ENCODE data around the gene RAB17. TPM values are rescaled to one million over a fixed set of nuclear protein-coding genes. Genes with fewer than 3 reads are reported as not detected.

RAB17 gene
- total and polyA plus RNA-seq, 2 of the 8 experiments (the other 6 are each of a cell fraction or from before 2014, with no cell fraction given) = 42.6 to 83.4 TPM

DNA sequence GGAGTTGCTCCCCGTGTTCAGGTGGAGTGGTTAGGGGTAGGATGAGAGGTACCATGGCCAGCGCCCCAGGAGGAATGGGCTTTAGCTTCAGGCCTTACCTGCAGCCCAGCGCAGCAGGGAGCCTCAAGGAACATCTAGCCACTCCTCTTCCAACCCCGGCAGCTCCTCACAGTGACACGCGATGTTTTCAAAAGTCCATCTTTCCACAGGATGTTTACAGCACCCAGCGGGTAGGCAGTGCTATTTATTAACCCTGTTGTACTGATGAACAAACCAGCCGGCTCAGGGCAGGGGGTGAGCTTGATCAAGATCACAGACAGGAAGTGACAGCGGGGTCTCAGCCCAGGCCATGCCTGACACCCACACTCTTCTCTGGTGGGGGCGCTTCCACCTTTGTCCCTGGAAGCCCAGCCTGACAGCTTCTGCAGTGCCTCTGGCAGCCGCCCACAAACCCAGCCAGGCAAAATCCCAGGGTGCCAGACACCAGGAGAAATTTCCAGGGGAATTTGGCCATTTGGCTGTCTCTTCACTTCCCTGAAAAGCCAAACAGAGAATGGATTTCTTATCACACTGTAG lies 42.6 kb downstream of the RAB17 start:
- no peaks in the 10 kb centered on the region; a peak in 1 of 7 replicates for H3K27me3 ChIP-seq (replicated peaks in 1 of 4; ENCODE audit: control insufficient read depth in 3 of 4, extremely low read depth in 1 of 4, insufficient read depth in 3 of 4, low read length in 3 of 4)
- H3K4me1 ChIP-seq (replicated peaks in 1 of 4; ENCODE audit: control insufficient read depth in 3 of 4, insufficient read depth in 4 of 4, low read length in 3 of 4) = no peaks in the 10 kb centered on the region
- no peak overlapping the region for H3K18ac ChIP-seq (ENCODE audit: extremely low read depth, low read length)
- no peak overlapping the region for H2BK20ac ChIP-seq (ENCODE audit: low read length)
- no peak overlapping the region for H4K91ac ChIP-seq (replicated peaks; ENCODE audit: insufficient read length, low read length)
- H3K9ac ChIP-seq (replicated peaks in 1 of 4; ENCODE audit: extremely low read depth in 1 of 4, low read depth in 3 of 4, low read length in 3 of 4) = no peak overlapping the region
- no peak overlapping the region for H3K27ac ChIP-seq (ENCODE audit: low read depth, low read length)
- H3K4me2 ChIP-seq (ENCODE audit: insufficient read depth in 1 of 2, low read depth in 2 of 2, low read length in 2 of 2) = no peak overlapping the region
- H3K23me2 ChIP-seq (ENCODE audit: low read depth, low read length) = no peaks in the 10 kb centered on the region
- no peaks in the 10 kb centered on the region; the same call in 1 of the 2 replicates for H3K79me1 ChIP-seq (ENCODE audit: low read depth, low read length)
- H3K56ac ChIP-seq (replicated peaks; ENCODE audit: insufficient read length, low read depth, low read length) = no peak overlapping the region
- H3K36me3 ChIP-seq (ENCODE audit: control insufficient read depth in 2 of 4, insufficient read depth in 4 of 4, low read length in 3 of 4) = peaks cover 2 to 7% (median 3%) of the 10 kb centered on the region in 4 experiments; a peak in 5 of 8 replicates
- H2AFZ ChIP-seq (ENCODE audit: low read length) = no peak overlapping the region
- H2AK5ac ChIP-seq (ENCODE audit: low read depth, low read length) = no peak overlapping the region
- H2BK15ac ChIP-seq (ENCODE audit: low read length) = no peak overlapping the region
- no peak overlapping the region for H3K4ac ChIP-seq (replicated peaks; ENCODE audit: insufficient read length, low read depth, low read length)
- no peak overlapping the region for H3K4me3 ChIP-seq (ENCODE audit: extremely low read depth in 1 of 4, insufficient read depth in 2 of 4, low read depth in 3 of 4, low read length in 4 of 4)
- no peaks in the 10 kb centered on the region for H3K79me2 ChIP-seq (ENCODE audit: control insufficient read depth in 1 of 2, insufficient read depth in 2 of 2, low read length in 2 of 2)
- POLR2A ChIA-PET (ENCODE audit: partially characterized antibody) = interaction anchor here (1.3 kb wide), 1 partner anchor 42 kb away, joined by 3 read pairs; no protein-coding TSS in a partner anchor
- H4K8ac ChIP-seq (ENCODE audit: extremely low read depth, insufficient read depth, low read length) = no peak overlapping the region
- no peak overlapping the region for H3K14ac ChIP-seq (ENCODE audit: insufficient read length)
- FAIRE-seq (no peak), DNase-seq (ENCODE audit: low read depth in 1 of 2, low spot score in 2 of 2) (no peak)
- H4K20me1 ChIP-seq (replicated peaks in 1 of 2; ENCODE audit: control insufficient read depth in 1 of 2, insufficient read depth in 2 of 2, low read length in 2 of 2) = no peaks in the 10 kb centered on the region
- H3K9me3 ChIP-seq (ENCODE audit: insufficient read depth in 2 of 2, low read depth in 1 of 2, low read length in 1 of 2) = peaks cover 4% of the 10 kb centered on the region in 2 experiments; a peak in 2 of 4 replicates
- 90% methylated on average over 10 of the region's 11 CpGs; no CpG with 5 or more reads in 1 of the 2 experiments for WGBS, 2 experiments (ENCODE audit: extremely low coverage in 1 of 2, insufficient coverage in 1 of 2, insufficient read length in 1 of 2, insufficient replicate concordance in 2 of 2, low coverage in 1 of 2, low lambda C conversion rate in 2 of 2, missing lambda C conversion rate in 1 of 2)
- H2BK120ac ChIP-seq (replicated peaks; ENCODE audit: low read depth, low read length) = no peak overlapping the region
- no peak overlapping the region for H4K5ac ChIP-seq (ENCODE audit: insufficient read length, low read depth, low read length)
- H2BK12ac ChIP-seq (ENCODE audit: low read depth, low read length) = no peak overlapping the region
- H3K23ac ChIP-seq (ENCODE audit: insufficient read length) = no peak overlapping the region
- no peak overlapping the region for H2BK5ac ChIP-seq (ENCODE audit: low read depth, low read length)
- CTCF ChIA-PET (ENCODE audit: partially characterized antibody) = interaction anchor here (0.9 to 5.5 kb wide), 6 partner anchors 9 to 126 kb away, joined by 3 to 32 read pairs (median 6); no protein-coding TSS in a partner anchor
- TF ChIP-seq SP4 (IDR thresholded peaks at IDR 0.05; ENCODE audit: low read length) (no peak), NRF1 (IDR thresholded peaks at IDR 0.05; ENCODE audit: low read depth, low read length) (no peak), SUZ12 (IDR thresholded peaks at IDR 0.05; ENCODE audit: low read length) (no peak), POLR2A (IDR thresholded peaks at IDR 0.05; ENCODE audit: control extremely low read depth in 1 of 2, low read depth in 2 of 2, low read length in 2 of 2) (no peak), SIX5 (IDR thresholded peaks at IDR 0.05; ENCODE audit: low read depth, low read length) (no peak), POLR2AphosphoS5 (IDR thresholded peaks at IDR 0.05; ENCODE audit: low read depth, low read length) (no peak), RXRA (IDR thresholded peaks at IDR 0.05; ENCODE audit: insufficient read depth, low read depth, low read length) (no peak), MAFK (IDR thresholded peaks at IDR 0.05; ENCODE audit: low read depth, low read length) (no peak), RNF2 (IDR thresholded peaks at IDR 0.05; ENCODE audit: borderline replicate concordance, low read depth, low read length, missing control alignments, poor library complexity, severe bottlenecking) (no peak), PHF8 (conservative IDR thresholded peaks at IDR 0.05; ENCODE audit: low read depth, low read length) (no peak), KDM5A (IDR thresholded peaks at IDR 0.05; ENCODE audit: low read length) (no peak), FOSL1 (IDR thresholded peaks at IDR 0.05; ENCODE audit: insufficient read depth, low read depth, low read length) (no peak), CTBP2 (IDR thresholded peaks at IDR 0.05; ENCODE audit: borderline replicate concordance, insufficient read depth, insufficient read length, low read length) (no peak), SRF (IDR thresholded peaks at IDR 0.05; ENCODE audit: low read depth, low read length) (no peak)

Measured in H1 (cell line).